Gastrocnemius medialis (tissue), 4 donors: Measurements from ENCODE around the gene IMMT.

ENCODE experiments used
- POLR2A ChIP-seq, 2 donors: fragments of 450-650 bp; IDR thresholded peaks; one replicate each; pipeline ENCODE4 v1.6.1; 2017; ENCODE audit warnings: antibody characterized with exemption in 2 of 2, mild to moderate bottlenecking in 2 of 2, moderate library complexity in 2 of 2
- TF ChIP-seq, protein P1 (sequence below), 5 experiments: fragments of 450-650 bp in 3 of 5; fragments of 200-600 bp in 2 of 5; sonication (generic) in 2 of 5; IDR thresholded peaks in 4 of 5; conservative IDR thresholded peaks in 1 of 5; 1 replicate in 4 of 5; 2 replicates in 1 of 5; pipeline ENCODE4 v1.5.1; 2016 to 2019; ENCODE audit warnings: antibody characterized with exemption in 5 of 5, mild to moderate bottlenecking in 3 of 5, moderate library complexity in 3 of 5

DNA sequence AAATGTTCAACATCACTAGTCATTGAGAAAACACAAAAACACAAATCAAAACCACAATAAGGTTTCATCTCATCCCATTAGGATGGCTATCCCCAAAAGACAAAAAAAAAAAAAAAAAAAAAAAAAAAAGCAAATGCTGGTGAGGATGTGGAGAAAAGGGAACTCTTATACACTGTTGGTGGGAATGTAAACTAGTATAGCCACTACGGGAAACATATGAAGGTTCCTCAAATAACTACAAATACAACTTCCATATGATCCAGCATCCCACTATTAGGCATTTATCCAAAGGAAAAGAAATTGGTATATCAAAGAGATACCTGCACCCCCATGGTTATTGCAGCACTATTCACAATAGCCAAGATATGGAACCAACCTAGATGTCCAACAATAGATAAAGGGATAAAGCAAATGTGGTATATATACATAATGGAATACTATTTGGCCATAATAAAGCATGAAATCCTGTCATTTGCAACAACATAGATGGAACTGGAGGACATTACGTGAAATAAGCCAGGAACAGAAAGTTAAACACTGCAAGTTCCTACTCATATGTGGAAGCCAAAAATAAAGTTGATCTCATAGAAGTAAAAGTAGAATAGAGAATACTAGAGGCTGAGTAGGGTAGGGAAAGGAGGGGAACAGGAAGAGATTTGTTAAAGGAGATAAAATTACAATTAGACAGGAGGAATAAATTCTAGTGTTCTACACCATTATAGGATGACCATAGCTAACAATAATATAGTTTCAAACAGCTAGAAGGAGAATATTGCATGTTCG is 98.0 kb downstream of the IMMT start:
- TF ChIP-seq POLR2A (IDR thresholded peaks at IDR 0.05): no peak
- TF ChIP-seq, protein P1, sequence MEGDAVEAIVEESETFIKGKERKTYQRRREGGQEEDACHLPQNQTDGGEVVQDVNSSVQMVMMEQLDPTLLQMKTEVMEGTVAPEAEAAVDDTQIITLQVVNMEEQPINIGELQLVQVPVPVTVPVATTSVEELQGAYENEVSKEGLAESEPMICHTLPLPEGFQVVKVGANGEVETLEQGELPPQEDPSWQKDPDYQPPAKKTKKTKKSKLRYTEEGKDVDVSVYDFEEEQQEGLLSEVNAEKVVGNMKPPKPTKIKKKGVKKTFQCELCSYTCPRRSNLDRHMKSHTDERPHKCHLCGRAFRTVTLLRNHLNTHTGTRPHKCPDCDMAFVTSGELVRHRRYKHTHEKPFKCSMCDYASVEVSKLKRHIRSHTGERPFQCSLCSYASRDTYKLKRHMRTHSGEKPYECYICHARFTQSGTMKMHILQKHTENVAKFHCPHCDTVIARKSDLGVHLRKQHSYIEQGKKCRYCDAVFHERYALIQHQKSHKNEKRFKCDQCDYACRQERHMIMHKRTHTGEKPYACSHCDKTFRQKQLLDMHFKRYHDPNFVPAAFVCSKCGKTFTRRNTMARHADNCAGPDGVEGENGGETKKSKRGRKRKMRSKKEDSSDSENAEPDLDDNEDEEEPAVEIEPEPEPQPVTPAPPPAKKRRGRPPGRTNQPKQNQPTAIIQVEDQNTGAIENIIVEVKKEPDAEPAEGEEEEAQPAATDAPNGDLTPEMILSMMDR (IDR thresholded peaks at IDR 0.05 in 4 of 5, conservative IDR thresholded peaks at IDR 0.05 in 1 of 5): no peak
